Activated CD4-positive, CD25-positive, alpha-beta regulatory T cell treated with anti-CD3 and anti-CD28 coated beads, Interleukin-2, amount 50 U/mL, for 24 hours (primary cell): ENCODE results near the gene COQ10B.
"Not testable (repeated sequence)": the region's sequence is repeated elsewhere in the genome, so short reads cannot be mapped to it uniquely, and the experiment has no call there.

Source experiments
- ATAC-seq, 2 donors: fragments of 150-1000 bp; cut with Tn5 transposase; one replicate each; pipeline ENCODE4 v1.10.0; 2021; ENCODE audit warnings: mild to moderate bottlenecking in 1 of 2, moderate library complexity in 1 of 2

COQ10B gene

GRCh38 chr2:197452754-197453122 is 614 bp upstream of the COQ10B start:
- no peak for ATAC-seq

- ATAC-seq, result no peak
Observed at GRCh38 chr2:197453914-197454398, 604 bp downstream of the COQ10B start.

- no peak for ATAC-seq
Observed at GRCh38 chr2:197454923-197455322, 1.6 kb downstream of the COQ10B start.

- no peak for ATAC-seq
Observed at GRCh38 chr2:197455428-197455827, 2.1 kb downstream of the COQ10B start.

GRCh38 chr2:197460649-197461048 is 7.3 kb downstream of the COQ10B start:
- no peak for ATAC-seq

- ATAC-seq, result no peak
Observed at GRCh38 chr2:197461057-197461456, 7.7 kb downstream of the COQ10B start.

GRCh38 chr2:197464175-197464574 is 10.8 kb downstream of the COQ10B start:
- ATAC-seq, result no peak

- ATAC-seq, result no peak
Observed at GRCh38 chr2:197472166-197472565, 18.8 kb downstream of the COQ10B start.

- ATAC-seq, result no peak
Observed at GRCh38 chr2:197477797-197478196, 24.4 kb downstream of the COQ10B start.

GRCh38 chr2:197480165-197481036 is 27.0 kb downstream of the COQ10B start:
- no peak for ATAC-seq

GRCh38 chr2:197484248-197484647 is 30.9 kb downstream of the COQ10B start:
- ATAC-seq, result not testable (repeated sequence)

- ATAC-seq, result no peak
Observed at GRCh38 chr2:197486175-197486574, 32.8 kb downstream of the COQ10B start.

- no peak for ATAC-seq
Observed at GRCh38 chr2:197487385-197487784, 34.0 kb downstream of the COQ10B start.

GRCh38 chr2:197495433-197496134 is 42.2 kb downstream of the COQ10B start:
- ATAC-seq, result no peak

GRCh38 chr2:197496695-197497094 is 43.3 kb downstream of the COQ10B start:
- ATAC-seq, result no peak

- ATAC-seq, result no peak
Observed at GRCh38 chr2:197497326-197497725, 44.0 kb downstream of the COQ10B start.

- ATAC-seq, result no peak
Observed at GRCh38 chr2:197498235-197498936, 45.0 kb downstream of the COQ10B start.

- no peak for ATAC-seq
Observed at GRCh38 chr2:197498937-197499593, 45.7 kb downstream of the COQ10B start.

GRCh38 chr2:197499594-197500502 is 46.5 kb downstream of the COQ10B start, which contains the start of the genes HSPD1 and HSPE1:
Gene HSPD1 (minus strand): TSS chr2:197499840. CDS start chr2:197498848, 992 bp downstream.
Gene HSPE1 (plus strand): TSS chr2:197500379. CDS start chr2:197500437, 58 bp downstream.
- ATAC-seq, result peak; percentile 80 to 84

GRCh38 chr2:197500503-197501131 is 47.3 kb downstream of the COQ10B start:
- peak; percentile 2 to 3 for ATAC-seq

GRCh38 chr2:197502201-197502600 is 48.8 kb downstream of the COQ10B start:
- no peak for ATAC-seq
